Breast epithelium (tissue), 3 donors: ENCODE measurements around the gene ULK4.

Experiments used
- CTCF ChIP-seq, 3 donors: fragments of 450-650 bp; IDR thresholded peaks; one replicate each; pipeline ENCODE4 v1.5.1; 2016 to 2017; ENCODE audit warnings: antibody characterized with exemption in 3 of 3, mild to moderate bottlenecking in 3 of 3, moderate library complexity in 3 of 3
- POLR2A ChIP-seq: fragments of 450-650 bp; IDR thresholded peaks from one replicate; pipeline ENCODE4 v1.6.1; 2016; ENCODE audit warnings: antibody characterized with exemption, mild to moderate bottlenecking, moderate library complexity
- POLR2AphosphoS5 ChIP-seq, 3 donors: sonication (generic); formaldehyde crosslinking; IDR thresholded peaks; one replicate each; pipeline ENCODE4 v1.6.1; 2017; ENCODE audit warnings: antibody characterized with exemption in 3 of 3

- TF ChIP-seq CTCF (IDR thresholded peaks at IDR 0.05) (no peak), POLR2AphosphoS5 (IDR thresholded peaks at IDR 0.05) (no peak), POLR2A (no peak)
Observed at GRCh38 chr3:41600616-41601015, 361.3 kb downstream of the ULK4 start.
